ENCODE results near the gene BACH2. TPM values are rescaled to one million over a fixed set of nuclear protein-coding genes. Genes with fewer than 3 reads are reported as not detected.
"Not testable (repeated sequence)": the region's sequence is repeated elsewhere in the genome, so short reads cannot be mapped to it uniquely, and the experiment has no call there.

The BACH2 gene
- total RNA-seq, 1 donor from 2014 or later, result 6.4 TPM

DNA sequence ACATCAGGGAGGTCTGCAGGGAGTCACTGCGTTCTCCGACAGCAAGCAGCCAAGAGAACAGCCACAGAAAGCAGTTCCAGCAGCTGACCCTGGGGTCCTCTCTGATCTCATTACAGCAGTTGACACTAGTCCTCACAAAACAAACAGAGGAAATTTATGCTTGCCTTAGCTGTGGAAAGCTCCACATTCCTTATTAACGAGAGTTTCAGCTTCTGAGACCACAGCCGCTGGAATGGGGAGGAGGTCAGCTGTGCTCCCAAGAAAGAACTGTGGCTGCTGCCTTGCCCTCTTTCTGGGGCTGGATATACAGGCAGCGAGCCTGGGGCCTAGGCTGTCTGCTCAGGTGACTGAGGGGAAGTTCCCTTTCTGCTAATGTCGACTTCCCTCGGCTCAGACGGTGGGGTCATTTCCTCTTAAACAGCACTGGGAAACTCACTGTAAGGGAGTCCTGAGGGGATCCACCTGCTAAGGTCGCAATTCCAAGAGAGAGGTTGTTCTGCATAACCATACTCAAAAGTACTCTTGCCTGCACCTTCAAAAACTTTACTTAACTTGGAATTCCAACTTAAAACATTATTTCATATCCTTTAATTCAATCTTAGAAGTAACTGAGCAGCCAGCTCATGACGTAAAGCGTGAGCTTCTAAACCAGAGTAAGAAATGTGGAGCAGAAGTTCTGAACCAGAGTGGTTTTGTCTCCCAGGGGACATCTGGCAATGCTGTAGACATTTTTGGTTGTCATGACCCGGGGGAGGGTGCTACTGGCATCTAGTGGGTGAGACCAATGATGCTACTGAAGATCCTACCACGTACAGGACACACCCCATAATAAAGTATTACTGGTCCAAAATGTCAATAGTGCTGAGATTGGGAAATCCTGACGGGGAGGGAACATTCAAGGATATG is 80.3 kb downstream of the BACH2 start:
- H3K4me3 ChIP-seq, result no peak overlapping the region
- H3K4me1 ChIP-seq, result peaks cover 39% of the 10 kb centered on the region
- H3K27me3 ChIP-seq, result no peaks in the 10 kb centered on the region
- no peaks in the 10 kb centered on the region for H3K9me3 ChIP-seq
- H3K36me3 ChIP-seq, result no peaks in the 10 kb centered on the region
- intact Hi-C loops (cut with DNase I), result loop anchor here (5.0 kb wide), 2 partner anchors 119 to 394 kb away; no protein-coding TSS in a partner anchor
- no peak overlapping the region for H3K27ac ChIP-seq
- no peak for TF ChIP-seq CTCF (IDR thresholded peaks at IDR 0.05)
- TF ChIP-seq POLR2A (IDR thresholded peaks at IDR 0.05), result no peak
- TF ChIP-seq POLR2AphosphoS5 (IDR thresholded peaks at IDR 0.05; ENCODE audit: insufficient read depth in 1 of 2, low read depth in 1 of 2), result no peak
- DNase-seq (ENCODE audit: extremely low spot score in 2 of 2), result no peak

DNA sequence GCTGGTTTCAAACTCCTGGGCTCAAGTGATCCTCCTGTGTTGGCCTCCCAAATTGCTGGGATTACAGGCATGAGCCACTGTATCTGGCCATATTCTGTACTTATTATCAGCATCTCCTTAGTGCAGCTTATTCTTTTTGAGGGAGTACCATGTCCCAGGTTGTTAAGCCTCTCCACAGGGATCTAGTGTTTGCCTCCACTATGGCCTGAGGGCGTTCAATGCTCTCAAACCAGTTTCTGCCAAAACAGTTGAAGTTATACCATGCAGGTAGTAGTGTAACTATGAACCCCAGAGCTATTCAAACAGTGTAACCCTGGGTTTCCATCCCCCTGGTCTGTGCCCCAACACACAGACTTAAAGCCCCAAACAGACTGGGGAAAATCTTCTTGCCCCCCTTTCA is 81.7 kb downstream of the BACH2 start:
- no peaks in the 10 kb centered on the region for H3K9me3 ChIP-seq
- no peak overlapping the region for H3K27ac ChIP-seq
- TF ChIP-seq CTCF (IDR thresholded peaks at IDR 0.05) (no peak), POLR2AphosphoS5 (IDR thresholded peaks at IDR 0.05; ENCODE audit: insufficient read depth in 1 of 2, low read depth in 1 of 2) (no peak), POLR2A (IDR thresholded peaks at IDR 0.05) (no peak)
- H3K27me3 ChIP-seq, result no peaks in the 10 kb centered on the region
- H3K4me1 ChIP-seq, result peaks cover 44% of the 10 kb centered on the region
- no peak for DNase-seq (ENCODE audit: extremely low spot score in 2 of 2)
- H3K36me3 ChIP-seq, result no peaks in the 10 kb centered on the region
- intact Hi-C loops (cut with DNase I), result loop anchor here (5.0 kb wide), 2 partner anchors 118 to 393 kb away; no protein-coding TSS in a partner anchor
- no peak overlapping the region for H3K4me3 ChIP-seq

DNA sequence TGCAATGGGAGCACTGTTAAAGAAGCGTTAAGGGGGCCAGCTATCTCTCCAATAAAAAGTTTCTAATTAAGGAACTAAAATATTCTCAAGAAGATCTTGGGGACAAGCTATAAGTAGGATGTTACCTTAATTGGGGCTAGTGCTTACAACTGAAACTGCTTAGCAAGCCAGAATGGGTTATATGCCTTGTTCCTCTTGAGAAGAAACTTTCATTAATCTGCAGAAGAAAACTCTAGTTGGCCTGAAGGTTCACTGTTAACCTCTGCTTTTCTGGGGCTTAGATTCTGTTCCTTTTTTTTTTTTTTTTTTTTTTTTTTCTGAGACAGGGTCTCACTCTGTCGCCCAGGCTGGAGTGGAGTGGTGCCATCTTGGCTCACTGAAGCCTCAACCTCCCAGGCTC is 82.2 kb downstream of the BACH2 start:
- Histone ChIP-seq H3K4me1 (peaks cover 41% of the 10 kb centered on the region), H3K27ac (no peak overlapping the region), H3K9me3 (no peaks in the 10 kb centered on the region), H3K4me3 (no peak overlapping the region), H3K36me3 (no peaks in the 10 kb centered on the region), H3K27me3 (no peaks in the 10 kb centered on the region)
- TF ChIP-seq CTCF (IDR thresholded peaks at IDR 0.05) (no peak), POLR2A (IDR thresholded peaks at IDR 0.05) (no peak), POLR2AphosphoS5 (IDR thresholded peaks at IDR 0.05; ENCODE audit: insufficient read depth in 1 of 2, low read depth in 1 of 2) (no peak)
- intact Hi-C loops (cut with DNase I), result no loop called here
- DNase-seq (ENCODE audit: extremely low spot score in 2 of 2), result no peak

DNA sequence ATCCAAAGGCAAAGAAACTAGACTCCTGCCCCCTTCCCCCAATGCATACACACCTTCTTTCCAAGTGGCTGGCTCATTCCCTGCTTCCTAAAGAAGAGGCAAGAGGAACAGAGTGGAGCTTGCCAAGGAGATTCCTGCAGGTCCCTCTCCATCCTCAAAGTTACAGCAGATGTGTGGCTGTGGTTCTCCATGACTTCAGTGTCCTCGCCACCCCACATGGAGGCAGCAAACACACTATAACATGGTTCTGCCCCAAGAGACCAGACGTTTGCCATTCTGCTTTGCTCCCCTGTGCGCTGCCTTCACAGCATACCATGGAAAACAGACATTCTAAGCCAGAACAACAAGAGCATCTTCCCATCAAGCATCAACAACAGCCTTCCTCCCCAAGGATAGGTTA is 84.4 kb downstream of the BACH2 start:
- no peaks in the 10 kb centered on the region for H3K9me3 ChIP-seq
- no peak overlapping the region for H3K27ac ChIP-seq
- no peaks in the 10 kb centered on the region for H3K36me3 ChIP-seq
- H3K27me3 ChIP-seq, result no peaks in the 10 kb centered on the region
- no peak overlapping the region for H3K4me3 ChIP-seq
- peaks cover 23% of the 10 kb centered on the region for H3K4me1 ChIP-seq
- no peak for DNase-seq (ENCODE audit: extremely low spot score in 2 of 2)
- TF ChIP-seq POLR2AphosphoS5 (IDR thresholded peaks at IDR 0.05; ENCODE audit: insufficient read depth in 1 of 2, low read depth in 1 of 2), result no peak
- TF ChIP-seq CTCF (IDR thresholded peaks at IDR 0.05), result no peak
- no peak for TF ChIP-seq POLR2A (IDR thresholded peaks at IDR 0.05)
- intact Hi-C loops (cut with DNase I), result no loop called here

DNA sequence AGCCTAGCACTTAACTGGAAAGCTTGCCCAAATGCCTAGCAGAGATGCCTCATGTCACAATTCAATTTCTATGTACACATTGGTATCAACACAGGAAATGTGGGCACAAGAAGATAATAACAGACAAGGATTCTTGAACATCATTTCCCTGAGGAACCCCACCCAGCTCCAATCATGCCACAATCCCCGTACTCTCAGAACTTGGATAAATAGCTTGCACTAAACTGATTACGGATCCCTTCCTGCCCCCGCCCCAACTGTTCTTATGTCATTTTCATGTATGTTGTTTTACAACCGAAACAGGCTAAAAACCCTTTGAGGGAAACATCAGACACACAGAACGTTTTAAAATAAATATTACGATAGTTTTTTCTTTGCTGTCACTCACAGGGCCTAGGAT is 87.1 kb downstream of the BACH2 start:
- H3K4me1 ChIP-seq, result peaks cover 17% of the 10 kb centered on the region

DNA sequence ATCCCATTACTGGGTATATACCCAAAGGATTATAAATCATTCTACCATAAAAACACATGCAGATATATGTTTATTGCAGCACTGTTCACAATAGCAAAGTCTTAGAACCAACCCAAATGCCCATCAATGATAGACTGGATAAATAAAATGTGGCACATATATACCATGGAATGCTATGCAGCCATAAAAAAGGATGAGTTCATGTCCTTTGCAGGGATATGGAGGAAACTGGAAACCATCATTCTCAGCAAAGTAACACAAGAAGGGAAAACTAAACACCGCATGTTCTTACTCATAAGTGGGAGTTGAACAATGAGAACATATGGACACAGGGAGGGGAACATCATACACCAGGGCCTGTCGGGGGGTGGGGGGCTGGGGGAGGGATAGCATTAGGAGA is 88.0 kb downstream of the BACH2 start:
- H3K9me3 ChIP-seq; DNase-seq (ENCODE audit: extremely low spot score in 2 of 2); H3K36me3 ChIP-seq; intact Hi-C loops (cut with DNase I); H3K27me3 ChIP-seq; H3K4me3 ChIP-seq; H3K27ac ChIP-seq: not testable (repeated sequence)
- H3K4me1 ChIP-seq, result peaks cover 18% of the 10 kb centered on the region

More for the DNA sequence above, 87.1 kb downstream of the BACH2 start:
- Histone ChIP-seq H3K27ac (no peak overlapping the region), H3K27me3 (no peaks in the 10 kb centered on the region), H3K9me3 (no peaks in the 10 kb centered on the region), H3K36me3 (no peaks in the 10 kb centered on the region), H3K4me3 (no peak overlapping the region)
- TF ChIP-seq CTCF (IDR thresholded peaks at IDR 0.05) (no peak), POLR2AphosphoS5 (IDR thresholded peaks at IDR 0.05; ENCODE audit: insufficient read depth in 1 of 2, low read depth in 1 of 2) (no peak), POLR2A (IDR thresholded peaks at IDR 0.05) (no peak)
- intact Hi-C loops (cut with DNase I), result no loop called here
- no peak for DNase-seq (ENCODE audit: extremely low spot score in 2 of 2)
